BE2C (cell line): ENCODE results near the gene ATP13A2.

Experiments used
- DNase-seq: peaks from one replicate; pipeline ENCODE4 v3.0.0-alpha.2; 2020
- H3K27me3 ChIP-seq: fragments of 250-450 bp; sonication (Bioruptor Pico); 2 replicates; pipeline ENCODE4 v1.5.1; 2020; ENCODE audit warnings: mild to moderate bottlenecking
- H3K36me3 ChIP-seq: fragments of 250-450 bp; sonication (Bioruptor Pico); 2 replicates; pipeline ENCODE4 v1.5.1; 2020; ENCODE audit warnings: mild to moderate bottlenecking
- H3K4me1 ChIP-seq: fragments of 250-450 bp; sonication (Bioruptor Pico); 2 replicates; pipeline ENCODE4 v1.5.1; 2020
- H3K4me3 ChIP-seq: 2 replicates; pipeline ENCODE4 v1.5.1; 2011; ENCODE audit warnings: low read depth, low read length
- H3K9me3 ChIP-seq: fragments of 250-450 bp; sonication (Bioruptor Pico); 2 replicates; pipeline ENCODE4 v1.5.1; 2020
- TF ChIP-seq, protein P1 (sequence below): IDR thresholded peaks from 2 replicates; pipeline ENCODE4 v1.5.1; 2012; ENCODE audit warnings: mild to moderate bottlenecking, low read depth, low read length

Gene ATP13A2

DNA sequence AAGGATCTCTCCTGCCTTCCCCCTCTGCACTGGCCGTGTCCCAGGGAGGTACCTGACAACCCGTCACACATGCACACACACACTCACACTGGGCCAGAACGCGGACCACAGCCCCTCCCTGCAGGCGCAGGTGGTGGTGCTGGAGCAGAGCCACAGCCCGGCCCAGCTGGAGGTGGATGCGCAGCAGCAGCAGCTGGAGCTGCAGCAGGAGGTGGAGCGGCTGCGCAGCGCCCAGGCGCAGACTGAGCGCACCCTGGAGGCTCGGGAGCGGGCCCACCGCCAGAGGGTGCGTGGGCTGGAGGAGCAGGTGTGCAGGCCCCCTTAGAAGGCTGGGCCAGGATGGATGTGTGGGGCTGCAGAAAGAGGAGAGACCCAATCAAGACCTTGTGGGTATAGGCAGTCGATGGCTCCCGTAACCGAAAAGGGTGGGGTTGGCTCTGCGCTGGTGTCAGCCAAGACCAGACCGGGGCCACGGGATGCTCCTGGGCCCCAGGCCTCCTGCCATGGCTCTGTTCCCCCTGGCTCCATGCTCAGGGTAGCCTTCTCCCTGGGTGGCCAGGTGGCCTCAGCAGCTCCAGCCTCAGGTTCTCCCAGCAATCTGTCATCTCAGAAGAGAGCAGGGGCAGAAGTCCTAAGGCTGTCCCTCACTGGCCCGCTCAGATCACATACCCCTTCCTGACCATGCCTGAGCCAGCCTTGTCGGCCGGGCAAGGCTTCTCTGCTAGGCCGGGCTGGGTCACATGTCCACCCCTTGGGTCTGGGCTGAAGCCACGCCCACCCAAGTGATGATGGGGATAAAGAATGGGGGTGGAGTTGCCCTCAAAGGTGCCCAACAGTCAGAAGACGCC, 40.2 kb downstream of the ATP13A2 start:
- DNase-seq, result peak; percentile 61
- no peaks in the 10 kb centered on the region for H3K27me3 ChIP-seq
- H3K4me3 ChIP-seq, result no peak overlapping the region
- no peaks in the 10 kb centered on the region for H3K4me1 ChIP-seq
- H3K9me3 ChIP-seq, result no peaks in the 10 kb centered on the region
- no peaks in the 10 kb centered on the region for H3K36me3 ChIP-seq
- TF ChIP-seq, protein P1, sequence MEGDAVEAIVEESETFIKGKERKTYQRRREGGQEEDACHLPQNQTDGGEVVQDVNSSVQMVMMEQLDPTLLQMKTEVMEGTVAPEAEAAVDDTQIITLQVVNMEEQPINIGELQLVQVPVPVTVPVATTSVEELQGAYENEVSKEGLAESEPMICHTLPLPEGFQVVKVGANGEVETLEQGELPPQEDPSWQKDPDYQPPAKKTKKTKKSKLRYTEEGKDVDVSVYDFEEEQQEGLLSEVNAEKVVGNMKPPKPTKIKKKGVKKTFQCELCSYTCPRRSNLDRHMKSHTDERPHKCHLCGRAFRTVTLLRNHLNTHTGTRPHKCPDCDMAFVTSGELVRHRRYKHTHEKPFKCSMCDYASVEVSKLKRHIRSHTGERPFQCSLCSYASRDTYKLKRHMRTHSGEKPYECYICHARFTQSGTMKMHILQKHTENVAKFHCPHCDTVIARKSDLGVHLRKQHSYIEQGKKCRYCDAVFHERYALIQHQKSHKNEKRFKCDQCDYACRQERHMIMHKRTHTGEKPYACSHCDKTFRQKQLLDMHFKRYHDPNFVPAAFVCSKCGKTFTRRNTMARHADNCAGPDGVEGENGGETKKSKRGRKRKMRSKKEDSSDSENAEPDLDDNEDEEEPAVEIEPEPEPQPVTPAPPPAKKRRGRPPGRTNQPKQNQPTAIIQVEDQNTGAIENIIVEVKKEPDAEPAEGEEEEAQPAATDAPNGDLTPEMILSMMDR, result peak; percentile 37

DNA sequence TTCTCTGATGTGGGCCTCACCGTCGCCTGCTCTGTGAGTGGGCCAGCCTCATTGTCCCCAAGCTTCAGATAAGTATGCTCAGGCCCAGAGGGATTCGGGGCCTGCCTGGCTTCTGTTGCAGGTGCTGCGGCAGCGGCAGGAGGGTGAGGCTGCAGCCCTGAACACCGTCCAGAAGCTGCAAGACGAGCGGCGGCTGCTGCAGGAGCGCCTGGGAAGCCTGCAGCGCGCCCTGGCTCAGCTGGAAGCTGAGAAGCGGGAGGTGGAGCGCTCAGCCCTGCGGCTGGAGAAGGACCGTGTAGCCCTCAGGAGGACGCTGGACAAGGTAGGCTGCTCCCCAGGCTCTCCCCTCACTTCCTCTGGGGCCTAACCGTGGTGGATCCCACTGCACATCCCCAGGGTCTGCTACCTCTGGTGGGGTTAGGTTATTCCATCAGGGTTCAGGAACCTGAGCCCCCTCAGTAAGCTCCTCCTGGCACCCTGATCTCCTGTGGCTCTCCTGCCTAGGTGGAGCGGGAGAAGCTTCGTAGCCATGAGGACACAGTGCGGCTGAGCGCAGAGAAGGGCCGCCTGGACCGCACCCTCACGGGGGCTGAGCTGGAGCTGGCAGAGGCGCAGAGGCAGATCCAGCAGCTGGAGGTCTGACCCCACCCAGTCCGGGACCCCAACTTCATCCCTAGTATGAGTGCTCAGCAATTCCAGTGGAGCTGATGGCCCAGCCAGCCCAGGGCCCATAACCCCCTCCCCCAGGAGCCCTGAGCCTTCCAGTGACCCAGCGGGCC, 41.4 kb downstream of the ATP13A2 start:
- no peaks in the 10 kb centered on the region for H3K4me1 ChIP-seq
- H3K36me3 ChIP-seq, result no peaks in the 10 kb centered on the region

GRCh38 chr1:16969651-16970050, 42.1 kb downstream of the ATP13A2 start:
- Histone ChIP-seq H3K4me3 (no peak overlapping the region), H3K36me3 (no peaks in the 10 kb centered on the region), H3K9me3 (no peaks in the 10 kb centered on the region), H3K27me3 (no peaks in the 10 kb centered on the region), H3K4me1 (no peaks in the 10 kb centered on the region)
- DNase-seq, result no peak
- TF ChIP-seq, protein P1, result no peak

More for the DNA sequence above, 41.4 kb downstream of the ATP13A2 start:
- TF ChIP-seq, protein P1, result no peak
- H3K9me3 ChIP-seq, result no peaks in the 10 kb centered on the region
- H3K4me3 ChIP-seq, result no peak overlapping the region
- DNase-seq, result no peak
- H3K27me3 ChIP-seq, result no peaks in the 10 kb centered on the region

DNA sequence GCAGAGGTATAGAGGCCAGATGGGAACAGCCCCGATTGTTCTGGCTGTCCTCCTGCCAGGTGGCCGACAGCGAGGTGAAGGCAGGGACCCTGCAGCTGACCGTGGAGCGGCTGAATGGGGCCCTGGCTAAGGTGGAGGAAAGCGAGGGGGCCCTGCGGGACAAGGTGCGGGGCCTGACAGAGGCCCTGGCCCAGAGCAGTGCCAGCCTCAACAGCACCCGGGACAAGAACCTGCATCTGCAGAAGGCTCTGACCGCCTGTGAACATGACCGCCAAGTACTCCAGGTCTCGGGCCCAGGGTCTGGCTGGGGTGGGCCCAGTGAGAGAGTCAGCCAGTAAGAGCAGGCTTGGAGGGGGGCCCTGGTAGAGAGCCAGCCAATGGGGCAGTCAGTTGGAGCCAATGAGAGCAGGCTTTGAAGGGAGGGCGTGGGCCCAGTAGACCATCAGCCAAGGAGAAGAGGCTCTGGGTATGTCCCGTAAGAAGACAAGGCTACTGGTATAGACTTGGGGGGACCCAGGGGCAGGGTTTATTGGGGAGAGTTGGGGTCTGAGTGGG, 42.6 kb downstream of the ATP13A2 start:
- Histone ChIP-seq H3K4me1 (no peaks in the 10 kb centered on the region), H3K27me3 (no peaks in the 10 kb centered on the region), H3K4me3 (no peak overlapping the region), H3K9me3 (no peaks in the 10 kb centered on the region), H3K36me3 (no peaks in the 10 kb centered on the region)
- TF ChIP-seq, protein P1, result no peak
- no peak for DNase-seq

GRCh38 chr1:16968372-16968771, 43.4 kb downstream of the ATP13A2 start:
- TF ChIP-seq, protein P1, result no peak
- H3K27me3 ChIP-seq, result no peaks in the 10 kb centered on the region
- H3K9me3 ChIP-seq, result no peaks in the 10 kb centered on the region
- no peaks in the 10 kb centered on the region for H3K36me3 ChIP-seq
- DNase-seq, result no peak
- no peak overlapping the region for H3K4me3 ChIP-seq
- no peaks in the 10 kb centered on the region for H3K4me1 ChIP-seq
